HEK293 (cell line): Measurements from ENCODE around the gene TOPORS.
"Not testable (repeated sequence)": the region's sequence is repeated elsewhere in the genome, so short reads cannot be mapped to it uniquely, and the experiment has no call there.

Source experiments
- CTCF ChIA-PET: fragments of 350-600 bp; formaldehyde crosslinking; extraction: SDS; loops from one replicate; lab custom pipeline; 2021; ENCODE audit warnings: antibody characterized with exemption; lab: Yijun Ruan, JAX
- POLR2A ChIA-PET: fragments of 300-600 bp; formaldehyde crosslinking; extraction: SDS; loops from one replicate; lab custom pipeline; 2020; ENCODE audit warnings: antibody characterized with exemption, inconsistent platforms; lab: Yijun Ruan, JAX
- H3K27ac ChIP-seq: fragments of 200-500 bp; sonication (Bioruptor generic); 2 replicates; pipeline ENCODE4 v1.5.1; 2014; ENCODE audit warnings: low read depth, low read length, control low read depth, inconsistent platforms; ENCODE audit errors: extremely low read depth
- H3K36me3 ChIP-seq, 2 experiments: fragments of 200-500 bp in 1 of 2; sonication (Bioruptor generic) in 1 of 2; 1 replicate in 1 of 2; 2 replicates in 1 of 2; pipeline ENCODE4 v1.5.1; 2014 to 2017; ENCODE audit warnings: inconsistent platforms in 2 of 2, low read length in 2 of 2; ENCODE audit not compliant: control insufficient read depth in 2 of 2, insufficient read depth in 1 of 2
- H3K4me1 ChIP-seq: fragments of 200-500 bp; sonication (Bioruptor generic); 2 replicates; pipeline ENCODE4 v1.5.1; 2014; ENCODE audit warnings: mild to moderate bottlenecking, low read length, inconsistent platforms; ENCODE audit not compliant: control insufficient read depth, insufficient read depth
- H3K4me3 ChIP-seq: 2 replicates; pipeline ENCODE4 v1.5.1; 2011; ENCODE audit warnings: low read depth, mild to moderate bottlenecking, control low read depth, low read length, moderate library complexity
- H3K9me3 ChIP-seq: fragments of 200-500 bp; sonication (Bioruptor generic); 2 replicates; pipeline ENCODE4 v1.5.1; 2014; ENCODE audit warnings: low read depth, low read length, inconsistent platforms; ENCODE audit not compliant: control insufficient read depth, insufficient read depth
- KLF1 ChIP-seq: fragments of 450-650 bp; formaldehyde crosslinking; IDR thresholded peaks from 2 replicates; pipeline ENCODE4 v1.5.1; 2016; ENCODE audit warnings: missing biosample characterization, missing genetic modification characterization
- KLF9 ChIP-seq: fragments of 450-650 bp; formaldehyde crosslinking; IDR thresholded peaks from 2 replicates; pipeline ENCODE4 v1.5.1; 2016; ENCODE audit warnings: missing biosample characterization, missing genetic modification characterization, low read depth
- PBX3 ChIP-seq: sonication (generic); formaldehyde crosslinking; IDR thresholded peaks from 2 replicates; pipeline ENCODE4 v1.8.1; 2022; ENCODE audit warnings: mild to moderate bottlenecking, moderate library complexity, missing genetic modification reagents
- RBAK ChIP-seq: fragments of 450-650 bp; formaldehyde crosslinking; IDR thresholded peaks from 2 replicates; pipeline ENCODE4 v1.5.1; 2016; ENCODE audit warnings: missing biosample characterization, missing genetic modification characterization
- ZBTB21 ChIP-seq: fragments of 450-650 bp; formaldehyde crosslinking; IDR thresholded peaks from 2 replicates; pipeline ENCODE4 v1.5.1; 2017; ENCODE audit warnings: missing biosample characterization, missing genetic modification characterization
- ZBTB48 ChIP-seq: fragments of 450-650 bp; formaldehyde crosslinking; IDR thresholded peaks from 2 replicates; pipeline ENCODE4 v1.5.1; 2016; ENCODE audit warnings: missing biosample characterization, missing genetic modification characterization
- ZFP3 ChIP-seq: fragments of 450-650 bp; formaldehyde crosslinking; IDR thresholded peaks from 2 replicates; pipeline ENCODE4 v1.5.1; 2016; ENCODE audit warnings: low read depth, missing biosample characterization, missing genetic modification characterization
- ZNF114 ChIP-seq: fragments of 450-650 bp; formaldehyde crosslinking; IDR thresholded peaks from 2 replicates; pipeline ENCODE4 v1.5.0; 2017; ENCODE audit warnings: missing biosample characterization, missing genetic modification characterization
- ZNF146 ChIP-seq: fragments of 450-650 bp; formaldehyde crosslinking; IDR thresholded peaks from 2 replicates; pipeline ENCODE4 v1.5.1; 2016; ENCODE audit warnings: missing biosample characterization, missing genetic modification characterization
- ZNF18 ChIP-seq: fragments of 450-650 bp; formaldehyde crosslinking; IDR thresholded peaks from 2 replicates; pipeline ENCODE4 v1.5.1; 2016; ENCODE audit warnings: missing biosample characterization, missing genetic modification characterization
- ZNF2 ChIP-seq: fragments of 450-650 bp; formaldehyde crosslinking; IDR thresholded peaks from 2 replicates; pipeline ENCODE4 v1.5.1; 2016; ENCODE audit warnings: missing biosample characterization, missing genetic modification characterization
- ZNF211 ChIP-seq: fragments of 450-650 bp; formaldehyde crosslinking; IDR thresholded peaks from 2 replicates; pipeline ENCODE4 v1.5.1; 2016; ENCODE audit warnings: low read depth, missing biosample characterization, missing genetic modification characterization
- ZNF302 ChIP-seq: fragments of 450-650 bp; formaldehyde crosslinking; IDR thresholded peaks from 2 replicates; pipeline ENCODE4 v1.5.1; 2016; ENCODE audit warnings: missing biosample characterization, missing genetic modification characterization, low read depth
- ZNF362 ChIP-seq: fragments of 450-650 bp; formaldehyde crosslinking; IDR thresholded peaks from 2 replicates; pipeline ENCODE4 v1.5.1; 2016; ENCODE audit warnings: missing biosample characterization, missing genetic modification characterization
- ZNF521 ChIP-seq: fragments of 450-650 bp; formaldehyde crosslinking; IDR thresholded peaks from 2 replicates; pipeline ENCODE4 v1.5.1; 2017; ENCODE audit warnings: missing biosample characterization, mild to moderate bottlenecking, missing genetic modification characterization
- ZNF555 ChIP-seq: fragments of 450-650 bp; formaldehyde crosslinking; conservative IDR thresholded peaks from 2 replicates; pipeline ENCODE4 v1.5.1; 2017; ENCODE audit warnings: missing biosample characterization, mild to moderate bottlenecking, missing genetic modification characterization, inconsistent platforms
- ZNF600 ChIP-seq: fragments of 450-650 bp; formaldehyde crosslinking; IDR thresholded peaks from 2 replicates; pipeline ENCODE4 v1.5.1; 2016; ENCODE audit warnings: missing biosample characterization, missing genetic modification characterization
- ZNF660 ChIP-seq: fragments of 450-650 bp; IDR thresholded peaks from 2 replicates; pipeline ENCODE4 v1.5.1; 2018; ENCODE audit warnings: missing biosample characterization, mild to moderate bottlenecking, missing genetic modification characterization
- ZNF664 ChIP-seq: fragments of 450-650 bp; formaldehyde crosslinking; IDR thresholded peaks from 2 replicates; pipeline ENCODE4 v1.5.1; 2016; ENCODE audit warnings: missing biosample characterization, missing genetic modification characterization
- ZNF707 ChIP-seq: fragments of 450-650 bp; formaldehyde crosslinking; IDR thresholded peaks from 2 replicates; pipeline ENCODE4 v1.5.1; 2016; ENCODE audit warnings: missing biosample characterization, missing genetic modification characterization
- ZXDB ChIP-seq: fragments of 450-650 bp; formaldehyde crosslinking; IDR thresholded peaks from 2 replicates; pipeline ENCODE4 v1.5.1; 2016; ENCODE audit warnings: missing biosample characterization, missing genetic modification characterization
- TF ChIP-seq, protein P1 (sequence below): fragments of 450-650 bp; formaldehyde crosslinking; IDR thresholded peaks from 2 replicates; pipeline ENCODE4 v1.5.1; 2016; ENCODE audit warnings: missing biosample characterization, missing genetic modification characterization
- TF ChIP-seq, protein P2 (sequence below): fragments of 450-650 bp; formaldehyde crosslinking; IDR thresholded peaks from 2 replicates; pipeline ENCODE4 v1.5.1; 2016; ENCODE audit warnings: missing biosample characterization, missing genetic modification characterization

The TOPORS gene

DNA sequence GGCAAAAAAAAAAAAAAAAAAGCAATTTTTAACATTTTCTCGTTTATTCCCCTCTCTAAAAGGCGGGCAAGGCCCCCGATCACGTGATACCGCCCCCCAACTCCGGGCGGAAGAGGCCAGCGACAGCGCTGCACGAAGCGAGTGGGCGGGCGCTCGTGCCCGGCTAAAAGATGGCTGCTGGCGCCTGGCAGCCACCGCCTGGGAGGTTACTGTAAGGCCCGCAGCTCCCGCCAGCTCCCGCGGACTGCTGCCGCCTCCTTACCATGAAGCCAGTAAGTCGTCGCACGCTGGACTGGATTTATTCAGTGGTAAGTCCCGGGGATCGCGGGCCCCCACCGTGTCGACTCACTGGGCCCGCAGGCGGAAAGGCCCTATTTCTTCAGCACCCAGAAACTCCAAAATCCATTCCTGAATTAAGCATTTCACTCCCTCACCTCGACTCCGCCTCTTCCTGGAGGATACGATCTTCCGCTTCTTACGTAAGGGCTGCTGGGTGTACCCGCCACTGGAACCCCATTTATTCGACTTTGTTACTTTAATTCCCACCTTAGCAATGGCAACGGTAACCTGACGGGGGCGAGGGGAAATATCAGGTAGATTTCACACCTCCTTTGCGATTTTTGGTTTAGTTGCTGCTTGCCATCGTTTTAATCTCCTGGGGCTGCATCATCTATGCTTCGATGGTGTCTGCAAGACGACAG, at the start of gene TOPORS, which contains the start of gene SMIM27 (continued):
- TF ChIP-seq ZNF2 (0 out of 2 replicates have a peak, but pooled peaks have one; percentile 58), ZNF521 (tag by site-specific recombination) (no peak), ZNF362 (tag by site-specific recombination) (0 out of 2 replicates have a peak, but pooled peaks have one; percentile 0), ZNF18 (tag by site-specific recombination) (no peak), ZXDB (peak; percentile 86; the same call in 1 of the 2 replicates), ZNF660 (tag by site-specific recombination) (peak; percentile 76), ZNF211 (tag by site-specific recombination) (no peak)
- TF ChIP-seq, protein P1, sequence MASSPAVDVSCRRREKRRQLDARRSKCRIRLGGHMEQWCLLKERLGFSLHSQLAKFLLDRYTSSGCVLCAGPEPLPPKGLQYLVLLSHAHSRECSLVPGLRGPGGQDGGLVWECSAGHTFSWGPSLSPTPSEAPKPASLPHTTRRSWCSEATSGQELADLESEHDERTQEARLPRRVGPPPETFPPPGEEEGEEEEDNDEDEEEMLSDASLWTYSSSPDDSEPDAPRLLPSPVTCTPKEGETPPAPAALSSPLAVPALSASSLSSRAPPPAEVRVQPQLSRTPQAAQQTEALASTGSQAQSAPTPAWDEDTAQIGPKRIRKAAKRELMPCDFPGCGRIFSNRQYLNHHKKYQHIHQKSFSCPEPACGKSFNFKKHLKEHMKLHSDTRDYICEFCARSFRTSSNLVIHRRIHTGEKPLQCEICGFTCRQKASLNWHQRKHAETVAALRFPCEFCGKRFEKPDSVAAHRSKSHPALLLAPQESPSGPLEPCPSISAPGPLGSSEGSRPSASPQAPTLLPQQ (tag by site-specific recombination): peak; percentile 73; the same call in 1 of the 2 replicates

DNA sequence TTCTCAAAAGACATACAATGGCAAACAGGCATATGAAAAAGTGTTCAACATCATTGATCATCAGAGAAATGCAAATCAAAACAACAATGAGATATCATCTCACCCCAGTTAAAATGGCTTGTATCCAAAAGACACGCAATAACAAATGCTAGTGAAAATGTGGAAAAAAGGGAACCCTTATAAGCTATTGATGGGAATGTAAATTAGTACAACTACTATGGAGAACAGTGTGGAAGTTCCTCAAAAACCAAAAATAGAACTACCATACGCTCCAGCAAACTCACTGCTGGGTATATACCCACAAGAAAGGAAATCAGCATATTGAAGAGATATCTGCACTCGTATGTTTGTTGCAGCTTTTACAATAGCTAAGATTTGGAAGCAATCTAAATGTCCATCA, 46.6 kb upstream of the TOPORS start:
- POLR2A ChIA-PET, H3K4me3 ChIP-seq, H3K36me3 ChIP-seq, H3K9me3 ChIP-seq, H3K4me1 ChIP-seq, H3K27ac ChIP-seq: not testable (repeated sequence)
- CTCF ChIA-PET: interaction anchor here (0.6 to 1.5 kb wide), 4 partner anchors 11 to 221 kb away, joined by 3 to 5 read pairs (median 4); no protein-coding TSS in a partner anchor

GRCh38 chr9:32596936-32597335, 44.5 kb upstream of the TOPORS start:
- Histone ChIP-seq H3K9me3 (no peaks in the 10 kb centered on the region), H3K4me3 (no peak overlapping the region), H3K27ac (no peak overlapping the region), H3K4me1 (no peaks in the 10 kb centered on the region), H3K36me3 (no peaks in the 10 kb centered on the region)
- ChIA-PET CTCF (interaction anchor here (0.6 to 1.1 kb wide), 3 partner anchors 15 to 219 kb away, joined by 3 to 5 read pairs (median 3); no protein-coding TSS in a partner anchor), POLR2A (no interaction called here)
- TF ChIP-seq ZNF146 (tag by site-specific recombination) (no peak), PBX3 (CRISPR knock-in tag) (no peak), ZNF114 (tag by site-specific recombination) (no peak), ZBTB21 (tag by site-specific recombination) (no peak), ZNF302 (tag by site-specific recombination) (no peak), ZNF664 (no peak), ZNF600 (no peak), ZFP3 (no peak), ZBTB48 (tag by site-specific recombination) (no peak), KLF1 (tag by site-specific recombination) (no peak), ZNF707 (tag by site-specific recombination) (no peak), ZNF555 (no peak), RBAK (tag by site-specific recombination) (no peak), KLF9 (tag by site-specific recombination) (no peak)
- TF ChIP-seq, protein P2, sequence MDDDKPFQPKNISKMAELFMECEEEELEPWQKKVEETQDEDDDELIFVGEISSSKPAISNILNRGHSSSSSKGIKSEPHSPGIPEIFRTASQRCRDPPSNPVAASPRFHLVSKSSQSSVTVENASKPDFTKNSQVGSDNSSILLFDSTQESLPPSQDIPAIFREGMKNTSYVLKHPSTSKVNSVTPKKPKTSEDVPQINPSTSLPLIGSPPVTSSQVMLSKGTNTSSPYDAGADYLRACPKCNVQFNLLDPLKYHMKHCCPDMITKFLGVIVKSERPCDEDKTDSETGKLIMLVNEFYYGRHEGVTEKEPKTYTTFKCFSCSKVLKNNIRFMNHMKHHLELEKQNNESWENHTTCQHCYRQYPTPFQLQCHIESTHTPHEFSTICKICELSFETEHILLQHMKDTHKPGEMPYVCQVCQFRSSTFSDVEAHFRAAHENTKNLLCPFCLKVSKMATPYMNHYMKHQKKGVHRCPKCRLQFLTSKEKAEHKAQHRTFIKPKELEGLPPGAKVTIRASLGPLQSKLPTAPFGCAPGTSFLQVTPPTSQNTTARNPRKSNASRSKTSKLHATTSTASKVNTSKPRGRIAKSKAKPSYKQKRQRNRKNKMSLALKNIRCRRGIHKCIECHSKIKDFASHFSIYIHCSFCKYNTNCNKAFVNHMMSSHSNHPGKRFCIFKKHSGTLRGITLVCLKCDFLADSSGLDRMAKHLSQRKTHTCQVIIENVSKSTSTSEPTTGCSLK: no peak
